Measurements from ENCODE around the gene OR2A7. TPM values are rescaled to one million over a fixed set of nuclear protein-coding genes. Genes with fewer than 3 reads are reported as not detected.
"Not testable (repeated sequence)": the region's sequence is repeated elsewhere in the genome, so short reads cannot be mapped to it uniquely, and the experiment has no call there.

Gene OR2A7
- total and polyA plus RNA-seq, 10 donors, result 0.09 to 8.8 (median 3.6) TPM

- Histone ChIP-seq H3K4me3 (no peak overlapping the region), H3K36me3 (no peaks in the 10 kb centered on the region), H3K27me3 (replicated peaks in 1 of 7) (no peaks in the 10 kb centered on the region), H3K9me3 (no peaks in the 10 kb centered on the region), H3K27ac (no peak overlapping the region), H3K4me1 (no peaks in the 10 kb centered on the region)
- no peak for DNase-seq
- intact Hi-C loops (cut with DNase I; ENCODE audit: low total_unique reads), result no loop called here
- TF ChIP-seq POLR2A (IDR thresholded peaks at IDR 0.05) (no peak), CTCF (IDR thresholded peaks at IDR 0.05 in 8 of 11, conservative IDR thresholded peaks at IDR 0.05 in 3 of 11) (no peak), POLR2AphosphoS5 (IDR thresholded peaks at IDR 0.05) (no peak)
- 68 to 88% (median 79%) methylated on average over 3 of the region's 3 CpGs for WGBS, 5 donors
These were observed 8.5 kb downstream of the OR2A7 start for GRCh38 chr7:144256112-144256511.

- WGBS, 5 donors, result 70 to 82% (median 73%) methylated on average over 5 of the region's 5 CpGs
- H3K4me3 ChIP-seq, result no peak overlapping the region
- no peak for TF ChIP-seq CTCF (IDR thresholded peaks at IDR 0.05 in 8 of 11, conservative IDR thresholded peaks at IDR 0.05 in 3 of 11)
- no peak for TF ChIP-seq POLR2A (IDR thresholded peaks at IDR 0.05)
- TF ChIP-seq POLR2AphosphoS5 (IDR thresholded peaks at IDR 0.05), result no peak
- no peaks in the 10 kb centered on the region for H3K9me3 ChIP-seq
- DNase-seq, result no peak
- intact Hi-C loops (cut with DNase I; ENCODE audit: low total_unique reads), result no loop called here
- no peaks in the 10 kb centered on the region for H3K4me1 ChIP-seq
- no peaks in the 10 kb centered on the region for H3K36me3 ChIP-seq
- no peaks in the 10 kb centered on the region for H3K27me3 ChIP-seq (replicated peaks in 1 of 7)
- no peak overlapping the region for H3K27ac ChIP-seq
These were observed 9.1 kb downstream of the OR2A7 start for GRCh38 chr7:144255471-144255897.

- H3K27me3 ChIP-seq (replicated peaks in 1 of 7); H3K27ac ChIP-seq; H3K4me1 ChIP-seq; H3K36me3 ChIP-seq; DNase-seq; H3K4me3 ChIP-seq; intact Hi-C loops (cut with DNase I; ENCODE audit: low total_unique reads); H3K9me3 ChIP-seq: not testable (repeated sequence)
- no CpG with 5 or more reads among the region's 4 CpGs for WGBS, 5 donors
These were observed 12.3 kb downstream of the OR2A7 start for GRCh38 chr7:144252307-144252706.

- not testable (repeated sequence) for H3K4me1 ChIP-seq, H3K27ac ChIP-seq
These were observed 16.8 kb downstream of the OR2A7 start for GRCh38 chr7:144247674-144248330.

GRCh38 chr7:144246967-144247366 lies 17.6 kb downstream of the OR2A7 start:
- H3K36me3 ChIP-seq; DNase-seq; H3K27ac ChIP-seq; H3K27me3 ChIP-seq (replicated peaks in 1 of 7); H3K9me3 ChIP-seq; H3K4me3 ChIP-seq; H3K4me1 ChIP-seq; intact Hi-C loops (cut with DNase I; ENCODE audit: low total_unique reads): not testable (repeated sequence)
- WGBS, 5 donors, result 83% methylated on average over 1 of the region's 5 CpGs; no CpG with 5 or more reads in 4 of the 5 donors

More at GRCh38 chr7:144247674-144248330, 16.8 kb downstream of the OR2A7 start:
- H3K9me3 ChIP-seq; H3K4me3 ChIP-seq; intact Hi-C loops (cut with DNase I; ENCODE audit: low total_unique reads); DNase-seq; H3K36me3 ChIP-seq; H3K27me3 ChIP-seq (replicated peaks in 1 of 7): not testable (repeated sequence)
- WGBS, 5 donors, result no CpG with 5 or more reads among the region's 1 CpG

GRCh38 chr7:144245372-144245771 lies 19.2 kb downstream of the OR2A7 start:
- H3K9me3 ChIP-seq; DNase-seq; H3K4me3 ChIP-seq; H3K27me3 ChIP-seq (replicated peaks in 1 of 7); H3K36me3 ChIP-seq; H3K4me1 ChIP-seq; H3K27ac ChIP-seq; intact Hi-C loops (cut with DNase I; ENCODE audit: low total_unique reads): not testable (repeated sequence)
- WGBS, 5 donors, result no CpG with 5 or more reads among the region's 2 CpGs

- H3K4me3 ChIP-seq, result not testable (repeated sequence)
These were observed 25.2 kb downstream of the OR2A7 start, which contains the start of gene OR2A42 for GRCh38 chr7:144239365-144239764. Gene OR2A42, minus strand, starts transcription at chr7:144239605. Its CDS starts 6,762 bp downstream, at chr7:144232843.

GRCh38 chr7:144238530-144239082 lies 26.0 kb downstream of the OR2A7 start:
- H3K4me1 ChIP-seq; H3K4me3 ChIP-seq; DNase-seq; H3K27me3 ChIP-seq (replicated peaks in 1 of 7); intact Hi-C loops (cut with DNase I; ENCODE audit: low total_unique reads); H3K27ac ChIP-seq; H3K36me3 ChIP-seq; H3K9me3 ChIP-seq: not testable (repeated sequence)
- WGBS, 5 donors, result 89 to 100% (median 94%) methylated on average over 1 to 2 of the region's 2 CpGs

More at GRCh38 chr7:144239365-144239764, 25.2 kb downstream of the OR2A7 start, which contains the start of gene OR2A42:
- intact Hi-C loops (cut with DNase I; ENCODE audit: low total_unique reads); DNase-seq; H3K4me1 ChIP-seq; H3K36me3 ChIP-seq; H3K27ac ChIP-seq; H3K27me3 ChIP-seq (replicated peaks in 1 of 7); H3K9me3 ChIP-seq: not testable (repeated sequence)
- WGBS, 5 donors, result 83 to 100% (median 93%) methylated on average over 1 of the region's 2 CpGs

- H3K4me3 ChIP-seq; H3K9me3 ChIP-seq; DNase-seq; H3K27me3 ChIP-seq (replicated peaks in 1 of 7); intact Hi-C loops (cut with DNase I; ENCODE audit: low total_unique reads); H3K36me3 ChIP-seq; H3K4me1 ChIP-seq; H3K27ac ChIP-seq: not testable (repeated sequence)
- 65 to 97% (median 88%) methylated on average over 1 of the region's 1 CpG for WGBS, 5 donors
These were observed 31.6 kb downstream of the OR2A7 start for GRCh38 chr7:144233039-144233438.

Measured in spleen (tissue), 11 donors.